Activated T-helper 9 cell treated with anti-CD3 and anti-CD28 coated beads, Interleukin-2, amount 50 U/mL, for 16 hours (primary cell): Measurements from ENCODE around the gene CNTN5.

Experiments used
- DNase-seq: peaks from one replicate; pipeline ENCODE4 v3.0.0-alpha.2; 2020; ENCODE audit warnings: low read depth

The CNTN5 gene

DNA sequence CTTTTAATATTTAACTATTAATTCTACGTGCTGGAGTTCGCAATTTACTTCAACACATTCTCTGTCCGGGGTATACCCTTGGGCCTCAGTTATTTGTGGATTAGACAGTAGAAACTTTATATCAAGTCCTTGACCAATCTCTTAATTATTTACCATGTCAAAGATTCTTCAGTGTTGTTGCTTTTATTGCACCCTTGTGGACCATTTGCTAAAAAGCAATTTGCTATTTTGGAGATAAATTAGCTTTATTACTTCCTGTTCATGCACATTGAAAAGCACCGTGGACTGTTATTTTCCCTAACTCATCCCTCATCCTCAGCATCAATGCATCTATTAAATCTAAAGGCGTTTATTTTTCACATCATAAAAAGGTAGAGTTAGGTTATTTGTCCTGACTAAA is 609.9 kb downstream of the CNTN5 start:
- DNase-seq: no peak

DNA sequence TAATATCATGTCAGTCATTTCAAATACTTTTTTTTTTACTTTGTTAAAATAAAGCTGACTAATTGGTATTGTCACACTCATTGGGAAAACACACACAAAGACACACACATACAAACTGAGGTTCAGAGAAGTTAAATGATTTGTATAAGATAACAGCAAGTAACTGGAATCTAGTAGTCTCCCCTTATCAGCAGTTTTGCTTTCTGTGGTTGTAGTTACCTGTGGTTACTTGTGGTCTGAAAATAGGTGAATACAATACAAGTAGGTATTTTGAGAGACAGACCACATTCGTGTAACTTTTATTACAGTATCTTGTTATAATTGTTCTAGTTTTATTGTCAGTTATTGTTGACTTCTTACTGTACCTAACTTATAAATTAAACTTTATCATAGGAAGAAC is 610.9 kb downstream of the CNTN5 start:
- DNase-seq: no peak

DNA sequence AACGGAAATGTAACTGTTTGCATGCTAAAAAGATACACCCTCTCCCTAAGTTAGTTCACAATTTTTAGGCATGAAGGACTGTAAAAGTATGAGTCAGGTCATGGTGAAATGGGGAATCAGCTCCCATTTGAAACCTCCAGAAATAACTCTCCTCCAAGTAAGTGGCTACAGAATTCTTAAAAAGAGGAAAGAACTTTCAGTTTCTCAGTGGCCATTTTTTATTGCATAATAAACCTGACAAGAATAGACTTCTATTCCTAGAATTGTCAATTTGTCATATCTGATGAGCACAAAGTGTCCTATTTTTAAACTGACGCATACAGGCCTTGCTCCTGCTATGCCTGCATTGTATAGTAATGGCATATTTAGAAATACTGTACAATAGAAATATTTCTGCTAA is 612.2 kb downstream of the CNTN5 start:
- DNase-seq: no peak

DNA sequence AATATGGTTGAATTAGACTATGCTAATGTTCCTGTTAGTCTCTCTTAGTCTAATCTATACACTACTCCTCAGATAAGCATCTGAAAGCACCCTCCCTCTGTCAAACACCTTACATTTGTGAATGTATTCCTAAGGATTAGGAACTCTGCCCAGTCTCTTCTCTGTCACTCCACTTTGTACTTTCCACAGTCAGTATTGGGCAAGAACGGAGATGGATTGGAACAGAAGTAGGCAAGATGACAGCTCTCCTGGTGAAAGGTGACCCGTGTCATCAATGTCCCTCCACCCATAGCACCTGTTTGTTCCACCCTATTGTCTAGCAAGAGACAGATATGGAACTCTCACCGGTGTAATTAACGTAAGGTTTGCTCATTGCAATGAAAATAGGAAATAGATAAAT is 613.8 kb downstream of the CNTN5 start:
- DNase-seq: no peak

DNA sequence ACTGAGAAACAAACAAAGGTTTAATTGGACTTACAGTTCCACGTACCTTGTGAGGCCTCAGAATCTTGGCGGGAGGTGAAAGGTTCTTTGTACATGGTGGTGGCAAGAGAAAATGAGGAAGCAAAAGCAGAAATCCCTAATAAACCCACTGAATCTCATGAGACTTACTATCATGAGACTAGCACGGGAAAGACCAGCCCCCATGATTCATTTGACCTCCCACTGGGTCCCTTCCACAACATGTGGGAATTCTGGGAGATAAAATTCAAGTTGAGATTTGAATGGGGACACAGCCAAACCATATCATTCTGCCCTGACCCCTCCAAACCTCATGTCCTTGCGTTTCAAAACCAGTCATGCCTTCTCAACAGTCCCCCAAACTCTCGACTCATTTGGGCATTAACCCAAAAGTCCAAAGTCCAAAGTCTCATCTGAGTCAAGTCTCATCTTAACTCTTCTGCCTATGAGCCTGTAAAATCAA is 617.4 kb downstream of the CNTN5 start:
- no peak for DNase-seq

DNA sequence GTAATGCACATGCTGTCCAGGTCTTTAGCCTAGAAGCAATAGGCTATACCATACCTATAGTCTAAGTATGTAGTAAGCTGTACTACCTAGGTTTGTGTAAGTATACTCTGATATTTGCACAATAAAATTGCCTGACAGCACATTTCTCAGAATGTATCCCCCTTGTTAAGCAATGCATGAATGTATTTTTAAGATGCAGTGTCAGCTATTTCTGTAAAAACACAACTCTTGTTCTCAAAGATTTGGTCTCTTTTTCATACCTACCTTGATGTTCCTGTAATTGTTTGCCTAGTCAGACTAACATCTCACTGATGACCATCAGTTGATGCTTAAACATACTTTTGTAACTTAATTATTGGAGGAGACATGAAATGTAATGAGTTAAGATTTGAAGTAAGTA is 619.9 kb downstream of the CNTN5 start:
- DNase-seq: no peak

DNA sequence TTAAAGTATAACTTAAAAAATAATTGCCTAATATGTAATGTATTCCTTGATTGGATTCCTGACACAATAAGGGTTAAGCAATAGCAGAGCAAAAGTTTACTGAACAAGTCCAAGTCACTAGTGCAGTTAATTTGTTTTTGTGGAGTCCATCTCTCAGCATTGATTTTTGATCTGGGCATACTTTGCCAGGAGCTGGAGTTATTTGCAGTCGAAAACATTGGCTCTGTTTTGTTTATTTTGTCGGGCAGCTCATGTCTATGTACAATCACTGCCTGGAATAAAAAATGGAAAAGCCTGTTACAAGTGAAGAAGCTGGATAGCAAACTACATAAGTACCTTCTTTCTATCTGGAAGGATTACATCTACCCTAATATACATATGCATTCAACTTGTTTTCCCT is 625.2 kb downstream of the CNTN5 start:
- DNase-seq: no peak

DNA sequence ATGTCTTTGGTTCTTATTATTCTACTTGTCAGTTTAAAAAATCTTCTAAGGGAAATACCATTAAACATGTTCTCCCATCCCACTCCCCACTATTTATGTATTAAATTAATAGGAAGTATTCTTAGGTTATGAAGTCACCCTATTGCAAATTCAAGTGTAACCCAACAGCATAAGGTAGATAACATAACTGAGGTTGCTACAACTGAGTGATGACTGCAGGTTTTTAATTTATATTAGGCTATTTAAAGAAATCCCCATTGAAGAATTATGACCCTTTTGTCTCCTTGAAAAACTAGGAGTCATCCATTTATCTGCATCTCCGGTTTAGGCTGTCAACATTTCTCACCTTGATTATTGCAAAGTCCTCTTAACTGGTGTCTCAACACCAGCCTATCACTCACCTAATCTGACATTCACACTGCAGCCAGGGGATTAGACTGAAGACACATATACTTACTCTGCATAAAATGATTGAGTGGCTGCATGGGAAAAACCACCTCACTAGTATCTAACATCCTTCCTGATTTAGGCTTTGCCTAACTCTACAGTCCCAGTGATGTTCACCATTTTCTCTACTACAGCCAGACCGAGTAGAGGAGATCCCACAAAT is 649.4 kb downstream of the CNTN5 start:
- DNase-seq: no peak

DNA sequence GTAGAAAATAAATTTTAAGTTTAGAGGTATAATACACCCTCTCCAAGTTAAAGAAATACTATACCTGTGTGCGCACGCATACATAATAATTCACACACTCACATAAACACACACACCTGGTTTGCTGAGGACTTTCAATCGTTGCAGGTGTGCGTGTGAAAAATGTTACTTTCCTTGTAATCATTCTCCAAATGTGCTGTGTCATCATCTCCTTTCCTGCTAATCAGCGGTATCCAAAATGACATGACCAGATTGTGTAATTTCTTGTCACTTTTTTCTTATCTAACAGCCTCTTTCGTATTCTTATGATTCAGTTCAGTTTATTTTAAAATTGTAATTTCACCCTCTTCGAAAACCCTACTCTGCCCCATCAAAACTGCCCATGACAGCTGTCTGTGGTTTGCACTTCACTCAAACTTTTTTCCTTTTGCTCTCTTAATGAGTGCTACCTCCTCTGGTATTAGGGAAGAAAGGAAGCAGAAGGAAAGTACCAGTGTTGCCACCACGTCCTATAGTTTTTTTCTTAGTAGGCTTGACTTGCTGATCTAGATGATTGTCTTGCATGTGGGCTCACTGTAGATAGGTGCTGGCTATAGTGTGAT is 651.2 kb downstream of the CNTN5 start:
- DNase-seq: no peak

DNA sequence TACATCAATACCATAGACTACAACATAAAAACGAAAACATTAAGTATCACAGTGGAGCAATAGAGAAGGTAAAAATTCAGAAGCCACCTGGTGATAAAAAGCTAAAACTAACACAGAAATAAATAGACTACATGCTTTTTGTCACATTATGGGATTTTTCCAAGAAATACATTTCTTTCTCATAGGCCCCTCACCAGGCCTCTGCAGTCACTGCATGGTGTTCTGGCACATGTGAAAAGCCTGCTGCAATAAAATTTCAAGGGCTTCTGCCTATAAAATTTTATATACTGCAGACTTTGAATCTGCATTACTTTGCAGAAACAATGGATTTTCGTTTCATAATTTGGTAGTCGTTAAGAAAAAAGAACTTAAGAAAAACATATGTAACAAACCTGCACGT is 655.5 kb downstream of the CNTN5 start:
- no peak for DNase-seq

DNA sequence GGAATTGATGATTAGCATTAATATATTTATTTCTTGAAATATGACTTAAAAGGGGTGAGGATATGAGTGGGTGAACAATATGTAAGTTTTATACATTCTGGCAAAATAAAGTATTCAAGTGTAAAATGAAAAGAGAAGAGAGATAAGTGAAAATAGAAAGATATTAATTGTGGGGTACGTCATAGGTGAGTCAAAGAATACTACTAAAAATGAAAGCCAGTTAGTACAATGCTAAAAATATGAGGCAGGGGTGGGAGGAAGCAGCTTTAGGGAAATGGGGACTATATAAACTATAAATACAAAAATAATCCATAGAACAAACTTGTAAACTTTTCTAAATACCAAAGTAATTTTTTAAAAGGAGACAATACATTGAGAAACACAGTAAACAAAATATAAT is 661.4 kb downstream of the CNTN5 start:
- no peak for DNase-seq

DNA sequence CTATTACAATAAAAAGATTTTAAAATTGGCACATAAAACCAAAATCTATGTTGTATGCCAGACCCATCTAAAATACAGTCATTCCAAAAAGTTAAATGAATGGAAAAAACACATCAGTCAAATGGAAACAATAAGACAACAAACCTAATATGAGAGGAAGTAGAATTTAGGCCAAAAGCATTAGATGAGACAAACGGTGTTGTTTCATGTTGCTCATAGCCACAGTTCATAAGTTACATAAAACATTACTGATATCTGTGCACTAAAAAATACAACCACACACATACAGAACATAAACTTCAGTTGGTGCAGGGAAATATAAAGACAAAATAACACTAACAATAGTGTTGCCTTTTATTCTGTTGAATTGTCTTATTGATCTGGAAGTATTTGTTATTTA is 661.9 kb downstream of the CNTN5 start:
- no peak for DNase-seq

DNA sequence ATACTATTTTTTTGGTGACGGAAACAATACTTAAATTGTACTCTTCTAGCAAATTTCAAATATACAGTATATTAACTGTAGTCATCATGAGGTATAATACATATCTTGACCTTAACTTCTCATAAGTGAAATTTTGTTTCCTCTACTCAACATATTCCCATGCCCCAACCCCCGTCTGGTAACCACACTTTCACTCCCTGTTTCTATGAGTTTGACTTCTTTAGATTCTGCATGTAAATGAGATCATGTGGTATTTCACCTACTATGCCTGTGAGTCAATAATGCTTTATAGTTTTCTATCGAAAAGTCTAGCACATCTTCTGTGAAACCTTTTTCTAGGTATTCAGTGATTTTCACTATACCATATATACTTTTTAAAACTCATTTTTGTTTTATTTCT is 663.2 kb downstream of the CNTN5 start:
- DNase-seq: no peak

DNA sequence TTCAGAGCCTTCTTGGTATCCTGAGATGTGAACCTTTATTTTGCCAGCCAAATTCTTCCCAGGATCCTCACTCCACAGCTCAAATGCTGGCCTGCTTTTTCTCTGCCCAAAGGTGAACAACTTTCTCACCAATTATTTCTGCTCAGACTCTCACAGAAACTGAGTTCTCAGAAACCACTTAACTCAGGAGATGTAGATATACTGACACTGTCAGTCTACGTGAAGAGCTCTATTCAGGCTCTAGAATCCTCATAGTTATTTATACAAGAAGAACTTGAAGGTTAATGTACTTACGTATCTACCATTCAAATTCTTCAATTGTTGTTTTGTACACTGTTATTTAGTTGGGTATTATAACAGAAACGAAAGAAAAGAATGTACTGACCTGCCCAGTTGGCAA is 666.1 kb downstream of the CNTN5 start:
- DNase-seq: no peak

DNA sequence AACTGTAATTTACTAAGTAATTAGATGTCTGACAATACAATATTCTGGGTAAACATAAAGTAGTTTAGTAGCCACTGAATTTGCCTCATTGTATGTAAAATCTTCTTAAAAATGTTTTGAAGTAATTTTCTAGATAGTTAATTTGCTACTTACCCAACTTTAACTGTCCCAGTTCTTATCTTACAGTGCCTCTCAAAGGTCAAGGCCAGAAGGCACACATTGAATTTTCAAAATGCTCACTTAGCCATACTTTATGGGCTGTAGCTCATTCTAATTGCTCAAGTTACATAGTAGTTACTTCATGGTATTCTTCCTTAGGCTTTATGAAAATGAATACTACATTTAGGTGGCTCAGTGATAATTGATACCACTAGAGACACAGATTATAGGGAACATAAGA is 666.6 kb downstream of the CNTN5 start:
- no peak for DNase-seq

DNA sequence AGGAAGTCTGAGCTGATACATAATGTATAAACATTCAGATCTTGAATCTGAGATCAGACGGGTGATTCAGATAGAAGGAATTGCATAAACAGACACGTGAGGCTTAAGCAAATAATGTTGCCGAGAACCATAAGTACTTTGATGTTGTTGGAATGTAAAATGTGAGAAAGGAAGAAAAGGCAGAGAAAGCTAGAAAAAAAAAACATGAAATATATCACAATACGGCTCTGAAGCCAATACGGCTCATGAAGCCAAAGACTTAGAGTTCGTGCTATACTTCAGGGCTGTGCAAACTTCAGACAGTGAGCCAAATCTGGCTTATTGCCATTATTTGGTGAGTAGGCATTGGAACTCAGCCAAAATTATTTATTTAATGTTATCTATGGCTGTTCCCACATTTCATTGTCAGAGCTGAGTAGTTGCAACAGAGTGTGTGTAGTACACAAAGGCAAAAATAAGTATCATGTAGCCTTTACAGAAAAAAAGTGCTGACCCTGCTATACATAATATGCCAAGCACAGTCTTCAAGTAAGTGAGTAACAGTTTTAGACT is 673.3 kb downstream of the CNTN5 start:
- DNase-seq: no peak

DNA sequence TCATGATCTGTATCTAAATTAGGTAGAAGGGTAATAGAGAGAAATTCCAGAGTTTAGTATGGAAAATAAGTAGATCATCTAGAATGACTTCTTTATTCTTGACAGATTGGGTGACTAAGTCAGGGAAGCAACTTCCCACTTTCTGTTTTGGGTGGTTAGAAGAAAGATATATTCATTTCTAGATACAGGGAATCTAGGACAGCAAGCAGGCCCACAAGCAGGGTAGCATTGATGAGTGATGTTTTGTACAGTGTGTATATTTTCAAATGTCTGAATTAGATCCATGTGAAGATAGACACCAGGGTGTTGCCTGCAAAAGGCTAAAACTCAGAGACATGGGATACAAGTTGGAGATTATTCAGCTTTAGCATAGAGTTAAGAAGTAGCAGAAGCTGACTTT is 674.4 kb downstream of the CNTN5 start:
- DNase-seq: no peak

DNA sequence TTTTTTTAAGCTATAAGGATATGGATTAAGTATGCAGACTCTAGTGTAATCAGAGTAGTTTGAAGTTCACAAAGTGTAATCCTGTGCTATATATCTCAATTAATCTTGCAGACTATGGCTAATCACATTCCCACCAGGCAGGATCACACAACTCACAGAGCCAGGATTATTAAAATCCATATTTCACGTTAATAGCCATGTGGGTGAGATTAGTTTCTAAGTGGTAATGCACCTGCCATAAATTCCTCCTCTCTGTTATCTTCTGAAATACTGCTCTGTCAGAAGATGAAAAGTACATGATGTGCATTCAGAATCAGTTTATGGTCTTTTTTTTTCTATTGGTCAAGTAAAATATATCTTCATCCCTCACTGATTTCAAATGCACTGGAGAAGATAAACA is 686.1 kb downstream of the CNTN5 start:
- no peak for DNase-seq

DNA sequence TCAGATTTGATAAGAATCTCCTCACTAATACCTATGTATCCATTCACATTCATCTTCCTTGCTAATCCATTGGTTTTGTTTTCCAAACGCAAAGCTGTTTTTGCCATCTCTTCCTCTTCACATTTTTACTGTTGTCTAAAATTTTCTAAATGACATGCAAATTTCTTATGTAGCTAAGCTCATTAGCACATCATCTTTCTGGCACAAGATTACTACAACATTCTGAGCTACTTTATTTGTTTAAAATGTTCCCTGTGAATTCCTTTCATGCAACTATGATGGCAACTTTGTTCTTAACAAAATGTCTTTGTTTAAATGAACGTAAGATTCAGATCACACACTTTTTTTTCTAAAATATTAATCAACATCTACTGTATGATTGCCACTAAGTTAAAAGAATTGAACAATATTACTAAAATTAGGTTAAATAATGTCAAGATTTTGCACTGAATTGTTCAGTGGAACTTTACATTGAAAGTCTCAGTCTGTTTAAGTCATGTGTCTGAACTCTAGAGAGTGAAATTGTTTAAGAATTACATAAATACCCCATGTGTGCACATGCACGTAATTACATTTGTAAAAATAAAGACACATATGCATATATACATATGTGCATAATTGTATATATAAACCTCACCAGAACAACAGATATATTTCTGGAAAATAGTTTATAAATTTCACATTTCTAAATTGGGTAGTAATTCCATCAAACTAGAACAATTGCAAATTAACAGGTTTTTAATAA is 688.4 kb downstream of the CNTN5 start:
- no peak for DNase-seq

DNA sequence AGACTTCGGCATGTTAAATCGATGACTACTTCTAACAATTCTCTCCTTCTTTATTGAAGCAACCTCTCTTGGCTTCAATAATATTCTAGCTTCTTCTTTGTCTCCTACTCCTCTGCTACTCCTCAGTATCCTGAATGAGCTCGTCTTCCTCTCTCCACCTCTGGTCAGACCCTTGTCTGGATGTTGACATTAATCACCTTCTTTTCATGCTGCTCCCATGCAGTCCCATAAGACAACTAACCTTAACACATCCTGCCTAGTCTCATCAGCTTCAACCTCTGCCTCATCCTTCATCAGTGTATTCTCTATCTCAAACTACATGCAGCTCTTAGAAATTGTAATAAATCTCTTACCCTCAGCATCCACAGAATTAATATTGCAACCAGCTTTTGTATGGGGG is 695.6 kb downstream of the CNTN5 start:
- DNase-seq: no peak

DNA sequence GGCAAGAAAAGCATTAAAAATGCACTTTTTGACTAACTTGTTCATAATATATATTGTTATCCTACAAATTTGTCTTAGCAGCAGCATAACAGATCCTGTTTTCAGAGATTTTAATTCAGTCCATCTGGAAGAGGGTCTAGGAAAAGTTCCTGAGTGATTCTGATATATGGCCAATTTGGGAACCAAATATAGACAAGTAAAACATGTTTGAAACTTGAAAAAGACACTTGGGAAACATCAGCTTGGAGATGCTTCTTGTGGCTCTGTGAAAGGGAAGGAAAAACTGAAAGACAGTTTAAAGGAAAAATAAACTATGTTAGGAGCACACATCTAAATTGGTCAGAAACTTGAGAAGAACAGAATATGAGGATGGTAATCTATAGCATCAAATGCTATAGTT is 697.5 kb downstream of the CNTN5 start:
- no peak for DNase-seq

DNA sequence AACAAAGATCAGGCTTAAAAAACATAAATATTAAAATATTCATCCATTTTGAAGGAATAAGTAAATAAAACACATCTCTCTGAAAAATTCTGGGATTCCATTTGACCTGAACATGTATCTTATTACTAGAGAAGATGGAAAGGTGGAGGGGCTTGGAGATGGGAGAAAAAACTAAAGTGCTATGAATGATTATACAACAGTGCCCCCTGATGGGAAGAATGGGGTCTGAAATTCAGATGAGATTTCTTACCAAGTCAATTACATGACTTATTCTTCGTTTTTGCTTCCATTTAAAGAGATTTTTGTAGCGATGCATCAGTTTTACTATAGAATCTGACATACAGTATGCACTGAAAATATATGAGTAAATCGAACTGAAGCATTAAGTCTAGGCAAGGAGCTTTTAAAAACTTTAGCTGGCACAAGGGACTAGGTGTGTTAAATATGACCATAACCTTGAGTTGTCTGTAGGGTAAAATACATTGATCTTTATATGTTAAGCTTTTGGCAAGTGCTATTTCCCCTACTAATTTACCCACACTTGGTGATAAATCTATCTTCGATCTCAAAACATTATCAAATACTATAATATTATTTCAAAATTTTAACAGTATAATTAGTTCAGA is 718.8 kb downstream of the CNTN5 start:
- DNase-seq: no peak

DNA sequence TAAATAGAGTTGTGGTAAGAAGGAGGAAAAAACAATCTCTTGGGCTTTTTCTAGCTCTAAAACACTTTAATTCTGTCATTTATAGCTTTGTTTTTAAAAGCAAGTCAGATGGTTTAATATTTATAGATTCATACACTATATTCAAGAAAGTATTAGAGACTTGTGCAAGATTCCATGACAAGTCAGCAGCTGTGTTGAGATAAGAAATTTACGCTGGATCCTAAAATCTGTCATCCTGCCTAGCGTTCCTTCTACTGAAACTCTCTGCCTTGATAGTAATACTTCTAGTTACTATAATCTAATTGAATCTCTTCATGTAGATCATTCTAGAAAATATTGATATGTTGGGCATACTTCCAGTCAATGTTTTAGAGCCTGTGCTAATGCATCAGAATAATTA is 721.8 kb downstream of the CNTN5 start:
- no peak for DNase-seq
